ENCODE results near the gene AUH.

Gene AUH

DNA sequence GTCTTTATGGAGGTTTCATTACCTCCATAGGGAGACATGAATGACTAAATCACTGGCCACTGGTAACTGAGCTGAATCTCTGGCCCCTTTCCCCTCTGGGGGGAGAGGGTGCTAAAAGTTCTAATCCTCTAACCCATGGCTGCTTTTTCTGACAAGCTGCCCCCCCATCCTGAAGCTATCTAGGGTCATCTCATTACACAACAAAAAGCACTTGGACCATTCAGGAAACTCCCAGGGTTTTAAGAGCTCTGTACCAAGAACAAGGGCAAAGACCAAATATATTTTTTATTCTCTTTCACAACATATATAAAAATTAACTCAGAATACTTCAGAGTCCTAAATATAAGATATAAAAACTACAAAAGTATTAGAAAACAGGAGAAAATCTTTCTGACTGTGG, 14.3 kb downstream of the AUH start:
- Histone ChIP-seq H3K27ac (no peak overlapping the region), H2AFZ (ENCODE audit: low read depth) (no peak overlapping the region), H3K27me3 (ENCODE audit: insufficient read depth, low read depth) (no peaks in the 10 kb centered on the region), H3K4me2 (no peak overlapping the region), H3K4me1 (ENCODE audit: low read depth, poor library complexity, severe bottlenecking) (peaks cover 50% of the 10 kb centered on the region), H3K79me2 (ENCODE audit: insufficient read depth, low read depth) (no peaks in the 10 kb centered on the region; the same call in 1 of the 2 replicates), H4K20me1 (ENCODE audit: insufficient read depth) (no peaks in the 10 kb centered on the region), H3K9ac (no peak overlapping the region), H3K4me3 (IDR thresholded peaks at IDR 0.05; ENCODE audit: insufficient read depth, low read depth, low read length) (no peak overlapping the region), H3K36me3 (ENCODE audit: insufficient read depth) (no peaks in the 10 kb centered on the region)
- TF ChIP-seq, protein P1, sequence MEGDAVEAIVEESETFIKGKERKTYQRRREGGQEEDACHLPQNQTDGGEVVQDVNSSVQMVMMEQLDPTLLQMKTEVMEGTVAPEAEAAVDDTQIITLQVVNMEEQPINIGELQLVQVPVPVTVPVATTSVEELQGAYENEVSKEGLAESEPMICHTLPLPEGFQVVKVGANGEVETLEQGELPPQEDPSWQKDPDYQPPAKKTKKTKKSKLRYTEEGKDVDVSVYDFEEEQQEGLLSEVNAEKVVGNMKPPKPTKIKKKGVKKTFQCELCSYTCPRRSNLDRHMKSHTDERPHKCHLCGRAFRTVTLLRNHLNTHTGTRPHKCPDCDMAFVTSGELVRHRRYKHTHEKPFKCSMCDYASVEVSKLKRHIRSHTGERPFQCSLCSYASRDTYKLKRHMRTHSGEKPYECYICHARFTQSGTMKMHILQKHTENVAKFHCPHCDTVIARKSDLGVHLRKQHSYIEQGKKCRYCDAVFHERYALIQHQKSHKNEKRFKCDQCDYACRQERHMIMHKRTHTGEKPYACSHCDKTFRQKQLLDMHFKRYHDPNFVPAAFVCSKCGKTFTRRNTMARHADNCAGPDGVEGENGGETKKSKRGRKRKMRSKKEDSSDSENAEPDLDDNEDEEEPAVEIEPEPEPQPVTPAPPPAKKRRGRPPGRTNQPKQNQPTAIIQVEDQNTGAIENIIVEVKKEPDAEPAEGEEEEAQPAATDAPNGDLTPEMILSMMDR (conservative IDR thresholded peaks at IDR 0.05; ENCODE audit: low read depth, low read length), result no peak

- TF ChIP-seq, protein P1 (conservative IDR thresholded peaks at IDR 0.05; ENCODE audit: low read depth, low read length), result no peak
- H3K4me1 ChIP-seq (ENCODE audit: low read depth, poor library complexity, severe bottlenecking), result peaks cover 45% of the 10 kb centered on the region
- no peak overlapping the region for H2AFZ ChIP-seq (ENCODE audit: low read depth)
- H3K4me2 ChIP-seq, result 0 out of 2 replicates have a peak overlapping the region, but pooled peaks have one; percentile 10
- no peak overlapping the region for H3K9ac ChIP-seq
- no peaks in the 10 kb centered on the region for H3K27me3 ChIP-seq (ENCODE audit: insufficient read depth, low read depth)
- H3K4me3 ChIP-seq (IDR thresholded peaks at IDR 0.05; ENCODE audit: insufficient read depth, low read depth, low read length), result no peak overlapping the region
- H4K20me1 ChIP-seq (ENCODE audit: insufficient read depth), result no peaks in the 10 kb centered on the region
- H3K27ac ChIP-seq, result no peak overlapping the region
- no peaks in the 10 kb centered on the region; the same call in 1 of the 2 replicates for H3K79me2 ChIP-seq (ENCODE audit: insufficient read depth, low read depth)
- H3K36me3 ChIP-seq (ENCODE audit: insufficient read depth), result no peaks in the 10 kb centered on the region
Observed at GRCh38 chr9:91346644-91347043, 15.1 kb downstream of the AUH start.

DNA sequence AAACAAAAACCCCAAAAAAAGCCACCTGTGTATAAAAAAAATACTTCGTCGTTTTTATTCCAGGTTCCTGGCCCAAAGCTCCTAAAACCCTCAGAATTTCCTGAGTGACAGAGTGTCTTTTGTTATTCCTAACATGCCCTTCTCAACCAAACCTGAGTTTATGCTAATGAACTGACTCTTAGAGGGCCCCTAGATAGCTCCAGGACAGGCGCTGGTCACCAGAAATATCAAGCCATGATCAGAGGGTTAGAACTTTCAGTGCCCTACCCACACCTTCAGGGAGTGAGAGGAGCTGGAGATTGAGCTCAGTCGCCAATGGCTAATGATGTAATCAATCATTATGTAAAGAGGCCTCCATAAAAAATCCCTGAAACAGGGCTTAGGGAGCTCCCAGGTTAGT, 15.7 kb downstream of the AUH start:
- TF ChIP-seq, protein P1 (conservative IDR thresholded peaks at IDR 0.05; ENCODE audit: low read depth, low read length), result no peak
- no peaks in the 10 kb centered on the region; the same call in 1 of the 2 replicates for H3K79me2 ChIP-seq (ENCODE audit: insufficient read depth, low read depth)
- H3K27ac ChIP-seq, result no peak overlapping the region
- H3K36me3 ChIP-seq (ENCODE audit: insufficient read depth), result no peaks in the 10 kb centered on the region
- H3K4me1 ChIP-seq (ENCODE audit: low read depth, poor library complexity, severe bottlenecking), result peaks cover 38% of the 10 kb centered on the region
- no peak overlapping the region for H3K4me3 ChIP-seq (IDR thresholded peaks at IDR 0.05; ENCODE audit: insufficient read depth, low read depth, low read length)
- no peaks in the 10 kb centered on the region for H4K20me1 ChIP-seq (ENCODE audit: insufficient read depth)
- no peak overlapping the region for H3K9ac ChIP-seq
- H3K4me2 ChIP-seq, result no peak overlapping the region
- H3K27me3 ChIP-seq (ENCODE audit: insufficient read depth, low read depth), result no peaks in the 10 kb centered on the region
- no peak overlapping the region for H2AFZ ChIP-seq (ENCODE audit: low read depth)

DNA sequence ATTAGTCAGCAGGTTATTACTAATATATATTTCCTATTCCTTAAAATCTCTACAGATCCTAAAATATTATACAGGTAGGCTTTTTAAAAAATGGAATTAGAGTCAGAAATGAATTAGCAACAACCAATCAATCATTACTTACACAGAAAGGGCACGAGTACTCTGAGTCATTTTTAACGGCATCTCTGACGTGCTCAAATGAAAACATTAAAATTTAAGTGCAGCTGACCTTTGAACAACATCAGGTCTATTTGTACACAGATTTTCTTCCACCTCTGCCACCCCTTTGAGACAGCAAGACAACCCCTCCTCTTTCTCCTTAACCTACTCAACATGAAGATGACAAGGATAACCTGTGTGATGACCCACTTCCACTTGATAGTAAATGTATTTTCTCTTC, 19.1 kb downstream of the AUH start:
- H3K4me1 ChIP-seq (ENCODE audit: low read depth, poor library complexity, severe bottlenecking), result peaks cover 23% of the 10 kb centered on the region
- H2AFZ ChIP-seq (ENCODE audit: low read depth), result no peak overlapping the region
- no peak overlapping the region for H3K4me3 ChIP-seq (IDR thresholded peaks at IDR 0.05; ENCODE audit: insufficient read depth, low read depth, low read length)
- H3K36me3 ChIP-seq (ENCODE audit: insufficient read depth), result no peaks in the 10 kb centered on the region; the same call in 1 of the 2 replicates
- no peak overlapping the region for H3K4me2 ChIP-seq
- TF ChIP-seq, protein P1 (conservative IDR thresholded peaks at IDR 0.05; ENCODE audit: low read depth, low read length), result no peak
- no peak overlapping the region for H3K27ac ChIP-seq
- no peaks in the 10 kb centered on the region for H4K20me1 ChIP-seq (ENCODE audit: insufficient read depth)
- H3K79me2 ChIP-seq (ENCODE audit: insufficient read depth, low read depth), result no peaks in the 10 kb centered on the region; the same call in 1 of the 2 replicates
- H3K27me3 ChIP-seq (ENCODE audit: insufficient read depth, low read depth), result no peaks in the 10 kb centered on the region
- no peak overlapping the region for H3K9ac ChIP-seq
